Astrocyte of the hippocampus (primary cell): Measurements from ENCODE around the gene RAPGEF5.

Experiments used
- DNase-seq: peaks from one replicate; pipeline ENCODE4 v3.0.0; 2011; ENCODE audit warnings: low read depth, low spot score

RAPGEF5 gene

GRCh38 chr7:22154143-22154529, 202.8 kb downstream of the RAPGEF5 start:
- peak; percentile 33 for DNase-seq

- no peak for DNase-seq
Observed at GRCh38 chr7:22153432-22154142, 203.4 kb downstream of the RAPGEF5 start.

- no peak for DNase-seq
Observed at GRCh38 chr7:22152690-22153089, 204.3 kb downstream of the RAPGEF5 start.

GRCh38 chr7:22151901-22152300, 205.1 kb downstream of the RAPGEF5 start:
- no peak for DNase-seq

- peak; percentile 62 for DNase-seq
Observed at GRCh38 chr7:22150221-22150620, 206.7 kb downstream of the RAPGEF5 start.

GRCh38 chr7:22147868-22148267, 209.1 kb downstream of the RAPGEF5 start:
- DNase-seq: no peak

- DNase-seq: peak; percentile 41
Observed at GRCh38 chr7:22146961-22147512, 209.9 kb downstream of the RAPGEF5 start.

GRCh38 chr7:22144950-22145349, 212.0 kb downstream of the RAPGEF5 start:
- no peak for DNase-seq

GRCh38 chr7:22143491-22143890, 213.5 kb downstream of the RAPGEF5 start:
- DNase-seq: no peak

- DNase-seq: peak; percentile 32
Observed at GRCh38 chr7:22142572-22142971, 214.4 kb downstream of the RAPGEF5 start.

GRCh38 chr7:22141355-22141754, 215.6 kb downstream of the RAPGEF5 start:
- no peak for DNase-seq

GRCh38 chr7:22140578-22140977, 216.4 kb downstream of the RAPGEF5 start:
- DNase-seq: peak; percentile 81

- DNase-seq: no peak
Observed at GRCh38 chr7:22138886-22139285, 218.1 kb downstream of the RAPGEF5 start.

- no peak for DNase-seq
Observed at GRCh38 chr7:22138106-22138505, 218.8 kb downstream of the RAPGEF5 start.

GRCh38 chr7:22137466-22137865, 219.5 kb downstream of the RAPGEF5 start:
- peak; percentile 55 for DNase-seq

GRCh38 chr7:22137026-22137425, 219.9 kb downstream of the RAPGEF5 start:
- peak; percentile 66 for DNase-seq

GRCh38 chr7:22129819-22130580, 227.0 kb downstream of the RAPGEF5 start:
- DNase-seq: peak; percentile 61

GRCh38 chr7:22129166-22129565, 227.8 kb downstream of the RAPGEF5 start:
- no peak for DNase-seq

GRCh38 chr7:22128528-22128920, 228.4 kb downstream of the RAPGEF5 start:
- DNase-seq: no peak

- DNase-seq: no peak
Observed at GRCh38 chr7:22127835-22128527, 229.0 kb downstream of the RAPGEF5 start.

- DNase-seq: no peak
Observed at GRCh38 chr7:22125436-22125835, 231.5 kb downstream of the RAPGEF5 start.

- no peak for DNase-seq
Observed at GRCh38 chr7:22124941-22125340, 232.0 kb downstream of the RAPGEF5 start.
